ENCODE data around the gene DMD. TPM values are rescaled to one million over a fixed set of nuclear protein-coding genes. Genes with fewer than 3 reads are reported as not detected.
"Not testable (repeated sequence)": the region's sequence is repeated elsewhere in the genome, so short reads cannot be mapped to it uniquely, and the experiment has no call there.

Gene DMD
- total and polyA plus RNA-seq, 4 donors: 19.9 to 260 (median 111) TPM

- no peak overlapping the region for H3K27ac ChIP-seq (ENCODE audit: low read depth in 1 of 2, low read length in 2 of 2)
- intact Hi-C loops (cut with DNase I): no loop called here
- no peak overlapping the region for H3K4me3 ChIP-seq (ENCODE audit: low read length in 2 of 2)
- no peaks in the 10 kb centered on the region for H3K9me3 ChIP-seq (ENCODE audit: control insufficient read depth, low read length)
- no peaks in the 10 kb centered on the region for H3K36me3 ChIP-seq (ENCODE audit: control insufficient read depth in 1 of 2, insufficient read depth in 2 of 2, low read length in 1 of 2)
- no peaks in the 10 kb centered on the region for H3K4me1 ChIP-seq (ENCODE audit: control insufficient read depth in 1 of 2, insufficient read depth in 2 of 2, low read length in 2 of 2)
- 44 to 49% methylated on average over 3 of the region's 3 CpGs for WGBS, 2 donors
- no peaks in the 10 kb centered on the region for H3K27me3 ChIP-seq (ENCODE audit: control insufficient read depth in 1 of 2, insufficient read depth in 2 of 2, low read length in 1 of 2)
- DNase-seq: no peak
- no peak for ATAC-seq (ENCODE audit: low FRiP score)
Observed at GRCh38 chrX:33095079-33095478, 116.3 kb downstream of the DMD start.

DNA sequence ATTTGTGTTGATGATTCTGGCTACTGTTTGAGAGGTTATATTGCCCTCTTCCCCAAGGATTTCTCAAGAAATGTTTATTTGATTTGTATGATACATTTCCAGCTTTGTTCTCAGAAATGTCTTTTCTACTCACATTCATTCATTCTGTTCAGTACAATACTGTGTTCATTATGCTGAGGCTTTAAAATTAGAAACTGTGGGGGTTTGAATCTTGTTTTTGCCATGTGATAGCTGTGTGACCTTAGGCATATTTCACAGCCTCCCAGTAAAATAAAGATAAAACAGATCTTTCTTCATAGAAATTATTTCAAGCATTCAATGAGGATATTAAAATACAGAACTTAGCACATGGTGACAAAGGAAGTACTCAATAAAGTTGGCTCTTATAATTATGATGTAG is 123.9 kb downstream of the DMD start:
- Histone ChIP-seq H3K27ac (ENCODE audit: low read depth in 1 of 2, low read length in 2 of 2) (no peak overlapping the region), H3K4me3 (ENCODE audit: low read length in 2 of 2) (no peak overlapping the region), H3K36me3 (ENCODE audit: control insufficient read depth in 1 of 2, insufficient read depth in 2 of 2, low read length in 1 of 2) (no peaks in the 10 kb centered on the region), H3K4me1 (ENCODE audit: control insufficient read depth in 1 of 2, insufficient read depth in 2 of 2, low read length in 2 of 2) (no peaks in the 10 kb centered on the region), H3K9me3 (ENCODE audit: control insufficient read depth, low read length) (no peaks in the 10 kb centered on the region), H3K27me3 (ENCODE audit: control insufficient read depth in 1 of 2, insufficient read depth in 2 of 2, low read length in 1 of 2) (no peaks in the 10 kb centered on the region)
- ATAC-seq (ENCODE audit: low FRiP score): no peak
- no peak for DNase-seq
- intact Hi-C loops (cut with DNase I): no loop called here

GRCh38 chrX:33086886-33087285 is 124.5 kb downstream of the DMD start:
- Histone ChIP-seq H3K27ac (ENCODE audit: low read depth in 1 of 2, low read length in 2 of 2) (no peak overlapping the region), H3K9me3 (ENCODE audit: control insufficient read depth, low read length) (no peaks in the 10 kb centered on the region), H3K27me3 (ENCODE audit: control insufficient read depth in 1 of 2, insufficient read depth in 2 of 2, low read length in 1 of 2) (no peaks in the 10 kb centered on the region), H3K36me3 (ENCODE audit: control insufficient read depth in 1 of 2, insufficient read depth in 2 of 2, low read length in 1 of 2) (no peaks in the 10 kb centered on the region), H3K4me1 (ENCODE audit: control insufficient read depth in 1 of 2, insufficient read depth in 2 of 2, low read length in 2 of 2) (no peaks in the 10 kb centered on the region), H3K4me3 (ENCODE audit: low read length in 2 of 2) (no peak overlapping the region)
- ATAC-seq (ENCODE audit: low FRiP score) (no peak), DNase-seq (no peak)
- 88 to 91% methylated on average over 1 of the region's 1 CpG for WGBS, 2 donors
- intact Hi-C loops (cut with DNase I): no loop called here

GRCh38 chrX:33082371-33082770 is 129.0 kb downstream of the DMD start:
- DNase-seq: no peak
- no peak for ATAC-seq (ENCODE audit: low FRiP score)
- H3K9me3 ChIP-seq (ENCODE audit: control insufficient read depth, low read length): no peaks in the 10 kb centered on the region
- no peaks in the 10 kb centered on the region for H3K27me3 ChIP-seq (ENCODE audit: control insufficient read depth in 1 of 2, insufficient read depth in 2 of 2, low read length in 1 of 2)
- 47 to 56% methylated on average over 1 of the region's 1 CpG for WGBS, 2 donors
- H3K36me3 ChIP-seq (ENCODE audit: control insufficient read depth in 1 of 2, insufficient read depth in 2 of 2, low read length in 1 of 2): no peaks in the 10 kb centered on the region
- no peaks in the 10 kb centered on the region for H3K4me1 ChIP-seq (ENCODE audit: control insufficient read depth in 1 of 2, insufficient read depth in 2 of 2, low read length in 2 of 2)
- intact Hi-C loops (cut with DNase I): no loop called here
- H3K4me3 ChIP-seq (ENCODE audit: low read length in 2 of 2): no peak overlapping the region
- H3K27ac ChIP-seq (ENCODE audit: low read depth in 1 of 2, low read length in 2 of 2): no peak overlapping the region

- intact Hi-C loops (cut with DNase I): no loop called here
- Histone ChIP-seq H3K27ac (ENCODE audit: low read depth in 1 of 2, low read length in 2 of 2) (no peak overlapping the region), H3K27me3 (ENCODE audit: control insufficient read depth in 1 of 2, insufficient read depth in 2 of 2, low read length in 1 of 2) (no peaks in the 10 kb centered on the region), H3K9me3 (ENCODE audit: control insufficient read depth, low read length) (no peaks in the 10 kb centered on the region), H3K4me1 (ENCODE audit: control insufficient read depth in 1 of 2, insufficient read depth in 2 of 2, low read length in 2 of 2) (no peaks in the 10 kb centered on the region), H3K36me3 (ENCODE audit: control insufficient read depth in 1 of 2, insufficient read depth in 2 of 2, low read length in 1 of 2) (no peaks in the 10 kb centered on the region), H3K4me3 (ENCODE audit: low read length in 2 of 2) (no peak overlapping the region)
- 9 to 58% methylated on average over 3 of the region's 3 CpGs for WGBS, 2 donors
- ATAC-seq (ENCODE audit: low FRiP score) (no peak), DNase-seq (no peak)
Observed at GRCh38 chrX:33078273-33078672, 133.1 kb downstream of the DMD start.

DNA sequence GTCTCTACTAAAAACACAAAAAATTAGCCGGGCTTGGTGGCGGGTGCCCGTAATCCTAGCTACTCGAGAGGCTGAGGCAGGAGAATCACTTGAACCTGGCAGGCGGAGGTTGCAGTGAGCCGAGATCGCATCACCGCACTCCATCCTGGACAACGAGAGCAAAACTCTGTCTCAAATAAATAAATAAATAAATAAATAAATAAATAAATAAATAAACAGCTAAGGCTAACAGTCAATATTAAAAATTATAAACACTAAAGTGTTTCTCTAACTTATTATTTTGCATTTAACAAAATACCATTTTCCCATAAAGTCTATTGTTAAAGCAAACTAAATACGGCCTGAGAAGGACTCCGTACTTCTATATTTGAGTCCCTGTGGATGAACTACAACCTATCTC is 137.7 kb downstream of the DMD start:
- H3K4me1 ChIP-seq (ENCODE audit: control insufficient read depth in 1 of 2, insufficient read depth in 2 of 2, low read length in 2 of 2); ATAC-seq (ENCODE audit: low FRiP score); DNase-seq; H3K4me3 ChIP-seq (ENCODE audit: low read length in 2 of 2); H3K36me3 ChIP-seq (ENCODE audit: control insufficient read depth in 1 of 2, insufficient read depth in 2 of 2, low read length in 1 of 2); H3K27ac ChIP-seq (ENCODE audit: low read depth in 1 of 2, low read length in 2 of 2); intact Hi-C loops (cut with DNase I); H3K27me3 ChIP-seq (ENCODE audit: control insufficient read depth in 1 of 2, insufficient read depth in 2 of 2, low read length in 1 of 2); H3K9me3 ChIP-seq (ENCODE audit: control insufficient read depth, low read length): not testable (repeated sequence)
- WGBS, 2 donors: 92 to 96% methylated on average over 11 of the region's 11 CpGs

DNA sequence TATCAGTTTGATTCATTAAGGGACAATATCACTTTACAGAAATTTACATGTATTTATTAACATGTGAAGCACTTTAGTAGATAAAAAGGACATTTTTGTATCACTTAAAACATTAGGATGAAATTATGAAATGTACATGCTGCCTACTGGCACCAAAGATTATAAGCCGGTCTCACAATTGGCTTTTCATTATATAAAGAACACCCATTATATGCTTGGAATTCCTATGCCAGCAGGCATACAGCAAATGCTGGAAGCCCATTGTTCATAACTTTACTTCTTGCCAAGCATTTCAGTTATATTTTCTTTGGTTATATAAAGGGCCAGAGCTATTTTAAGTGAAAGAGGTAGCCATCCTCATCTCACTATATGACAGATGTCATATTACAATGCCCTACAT is 145.9 kb downstream of the DMD start:
- Histone ChIP-seq H3K36me3 (ENCODE audit: control insufficient read depth in 1 of 2, insufficient read depth in 2 of 2, low read length in 1 of 2) (no peaks in the 10 kb centered on the region), H3K27ac (ENCODE audit: low read depth in 1 of 2, low read length in 2 of 2) (no peak overlapping the region), H3K27me3 (ENCODE audit: control insufficient read depth in 1 of 2, insufficient read depth in 2 of 2, low read length in 1 of 2) (no peaks in the 10 kb centered on the region), H3K4me3 (ENCODE audit: low read length in 2 of 2) (no peak overlapping the region), H3K4me1 (ENCODE audit: control insufficient read depth in 1 of 2, insufficient read depth in 2 of 2, low read length in 2 of 2) (no peaks in the 10 kb centered on the region), H3K9me3 (ENCODE audit: control insufficient read depth, low read length) (no peaks in the 10 kb centered on the region)
- 12 to 41% methylated on average over 1 of the region's 1 CpG for WGBS, 2 donors
- no peak for DNase-seq
- ATAC-seq (ENCODE audit: low FRiP score): no peak
- intact Hi-C loops (cut with DNase I): no loop called here

DNA sequence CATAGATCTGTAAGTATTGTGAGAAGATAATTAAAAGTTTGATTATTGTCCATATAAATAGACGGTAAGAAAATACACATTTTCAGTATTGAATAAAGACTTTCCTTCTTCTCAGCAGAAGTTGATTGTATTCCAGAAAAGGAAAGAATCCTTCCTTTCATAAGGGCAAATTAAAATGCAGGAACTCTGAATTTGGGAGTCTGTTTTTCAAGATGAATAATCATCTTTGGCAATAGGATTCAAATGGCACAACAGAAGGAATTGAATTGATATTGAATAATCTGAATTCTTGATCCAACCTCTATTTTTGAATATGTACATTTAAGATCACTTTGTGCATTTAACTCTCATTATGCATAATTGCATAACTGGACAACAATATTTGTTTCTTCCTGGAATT is 149.3 kb downstream of the DMD start:
- no peak overlapping the region for H3K27ac ChIP-seq (ENCODE audit: low read depth in 1 of 2, low read length in 2 of 2)
- 67 to 75% methylated on average over 1 of the region's 1 CpG for WGBS, 2 donors
- DNase-seq (no peak), ATAC-seq (ENCODE audit: low FRiP score) (no peak)
- no peaks in the 10 kb centered on the region for H3K36me3 ChIP-seq (ENCODE audit: control insufficient read depth in 1 of 2, insufficient read depth in 2 of 2, low read length in 1 of 2)
- no peak overlapping the region for H3K4me3 ChIP-seq (ENCODE audit: low read length in 2 of 2)
- H3K9me3 ChIP-seq (ENCODE audit: control insufficient read depth, low read length): no peaks in the 10 kb centered on the region
- H3K4me1 ChIP-seq (ENCODE audit: control insufficient read depth in 1 of 2, insufficient read depth in 2 of 2, low read length in 2 of 2): no peaks in the 10 kb centered on the region
- H3K27me3 ChIP-seq (ENCODE audit: control insufficient read depth in 1 of 2, insufficient read depth in 2 of 2, low read length in 1 of 2): no peaks in the 10 kb centered on the region
- intact Hi-C loops (cut with DNase I): no loop called here

DNA sequence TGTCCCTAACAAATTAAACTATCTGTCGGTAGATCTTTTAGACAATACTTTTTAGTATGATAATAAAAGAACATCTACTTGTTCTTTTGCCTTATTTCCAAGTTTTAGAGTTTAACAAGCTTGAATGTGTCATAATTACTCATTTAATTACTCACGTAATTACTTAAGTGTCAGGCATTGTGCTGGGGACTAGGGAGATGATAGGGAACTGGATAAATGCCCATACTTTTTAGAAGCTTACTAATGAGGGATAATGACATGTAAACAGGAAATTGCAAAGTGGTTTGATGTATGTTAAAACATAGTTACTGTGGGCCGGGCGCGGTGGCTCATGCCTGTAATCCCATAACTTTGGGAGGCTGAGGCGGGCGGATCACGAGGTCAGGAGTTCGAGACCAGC is 158.3 kb downstream of the DMD start:
- DNase-seq (no peak), ATAC-seq (ENCODE audit: low FRiP score) (no peak)
- H3K4me1 ChIP-seq (ENCODE audit: control insufficient read depth in 1 of 2, insufficient read depth in 2 of 2, low read length in 2 of 2): no peaks in the 10 kb centered on the region
- H3K4me3 ChIP-seq (ENCODE audit: low read length in 2 of 2): no peak overlapping the region
- 93 to 95% methylated on average over 8 to 9 of the region's 9 CpGs for WGBS, 2 donors
- no peaks in the 10 kb centered on the region for H3K36me3 ChIP-seq (ENCODE audit: control insufficient read depth in 1 of 2, insufficient read depth in 2 of 2, low read length in 1 of 2)
- no peak overlapping the region for H3K27ac ChIP-seq (ENCODE audit: low read depth in 1 of 2, low read length in 2 of 2)
- H3K9me3 ChIP-seq (ENCODE audit: control insufficient read depth, low read length): no peaks in the 10 kb centered on the region
- no peaks in the 10 kb centered on the region for H3K27me3 ChIP-seq (ENCODE audit: control insufficient read depth in 1 of 2, insufficient read depth in 2 of 2, low read length in 1 of 2)
- intact Hi-C loops (cut with DNase I): no loop called here

All from aorta (tissue), 5 donors.